K562 (cell line): Measurements from ENCODE around the gene SLC43A1. TPM values are rescaled to one million over a fixed set of nuclear protein-coding genes. Genes with fewer than 3 reads are reported as not detected.
A peak's percentile ranks its signal among the peaks of the same experiment; 100 is the strongest.

Experiments
- ID3 ChIP-seq, 2 experiments: fragments of 250-450 bp in 1 of 2; fragments of 450-650 bp in 1 of 2; sonication (Bioruptor Pico) in 1 of 2; IDR thresholded peaks; 2 replicates each; pipeline versions ENCODE4 v1.6.1 to v1.8.0; 2016 to 2021; ENCODE audit warnings: mild to moderate bottlenecking in 2 of 2, moderate library complexity in 2 of 2, missing compliant biosample characterization in 1 of 2, missing genetic modification characterization in 1 of 2
- MYC ChIP-seq, 2 experiments: fragments of 250-450 bp in 1 of 2; sonication (Bioruptor Pico) in 1 of 2; IDR thresholded peaks; 2 replicates each; pipeline versions ENCODE4 v1.5.1 to v1.6.1; 2012 to 2021; ENCODE audit warnings: low read depth in 2 of 2, borderline replicate concordance in 1 of 2, improper control_type of control experiment in 1 of 2, low read length in 1 of 2, mild to moderate bottlenecking in 1 of 2, moderate library complexity in 1 of 2
- PCBP1 ChIP-seq: fragments of 200-400 bp; formaldehyde crosslinking; IDR thresholded peaks from 2 replicates; pipeline ENCODE4 v1.6.1; 2018; ENCODE audit warnings: mild to moderate bottlenecking, low read depth, low read length; ENCODE audit not compliant: poor library complexity, severe bottlenecking
- RCOR1 ChIP-seq, 2 experiments: IDR thresholded peaks; 2 replicates each; pipeline ENCODE4 v1.6.1; 2012; ENCODE audit warnings: low read depth in 2 of 2, low read length in 2 of 2, borderline replicate concordance in 1 of 2, improper control_type of control experiment in 1 of 2
- ZNF175 ChIP-seq: fragments of 200-800 bp; sonication (Bioruptor generic); IDR thresholded peaks from 2 replicates; pipeline ENCODE4 v1.6.1; 2016; ENCODE audit warnings: low read depth, mild to moderate bottlenecking, missing genetic modification characterization, missing compliant biosample characterization
- ZNF592 ChIP-seq: fragments of 450-650 bp; IDR thresholded peaks from 2 replicates; pipeline ENCODE4 v1.6.1; 2017; ENCODE audit warnings: antibody characterized with exemption, mild to moderate bottlenecking
- ZNF668 ChIP-seq: fragments of 250-450 bp; sonication (Bioruptor Pico); IDR thresholded peaks from 2 replicates; pipeline ENCODE4 v1.8.0; 2022; ENCODE audit warnings: mild to moderate bottlenecking, inconsistent platforms
- polyA plus RNA-seq, 8 experiments: library from polyadenylated mRNA; depleted of rRNA in 4 of 8; stranded (reverse) in 5 of 8; unstranded in 3 of 8; fragments of >200 nt; fragmentation: Nextera tagmentation in 2 of 8; fragmentation: Illumina TruSeq in 1 of 8; extraction: Ambion mirVana in 2 of 8; extraction: Trizol in 1 of 8; gene quantifications; 2 replicates each; pipeline versions ENCODE4 v1.2.1 to v1.2.3, GENCODE V29; 2011 to 2014; ENCODE audit warnings: inconsistent platforms in 1 of 8, missing spikeins in 1 of 8
- total RNA-seq, 7 experiments: library from RNA; depleted of rRNA in 6 of 7; stranded (reverse); fragments of >200 nt in 6 of 7; fragmentation: Illumina TruSeq in 2 of 7; extraction: Trizol in 2 of 7; gene quantifications; 2 replicates each; pipeline versions ENCODE4 v1.2.1 to v1.2.3, GENCODE V29; 2011 to 2021; ENCODE audit warnings: low replicate concordance in 1 of 7
- TF ChIP-seq, protein P1 (sequence below): sonication (generic); formaldehyde crosslinking; IDR thresholded peaks from 2 replicates; pipeline ENCODE4 v1.8.0; 2022; ENCODE audit warnings: missing genetic modification reagents, mild to moderate bottlenecking, moderate library complexity, borderline replicate concordance

SLC43A1 gene
- total and polyA plus RNA-seq, 9 of the 15 experiments (the other 6 are each of a cell fraction or from before 2014, with no cell fraction given), result 2.6 to 41.8 (median 24.6) TPM

DNA sequence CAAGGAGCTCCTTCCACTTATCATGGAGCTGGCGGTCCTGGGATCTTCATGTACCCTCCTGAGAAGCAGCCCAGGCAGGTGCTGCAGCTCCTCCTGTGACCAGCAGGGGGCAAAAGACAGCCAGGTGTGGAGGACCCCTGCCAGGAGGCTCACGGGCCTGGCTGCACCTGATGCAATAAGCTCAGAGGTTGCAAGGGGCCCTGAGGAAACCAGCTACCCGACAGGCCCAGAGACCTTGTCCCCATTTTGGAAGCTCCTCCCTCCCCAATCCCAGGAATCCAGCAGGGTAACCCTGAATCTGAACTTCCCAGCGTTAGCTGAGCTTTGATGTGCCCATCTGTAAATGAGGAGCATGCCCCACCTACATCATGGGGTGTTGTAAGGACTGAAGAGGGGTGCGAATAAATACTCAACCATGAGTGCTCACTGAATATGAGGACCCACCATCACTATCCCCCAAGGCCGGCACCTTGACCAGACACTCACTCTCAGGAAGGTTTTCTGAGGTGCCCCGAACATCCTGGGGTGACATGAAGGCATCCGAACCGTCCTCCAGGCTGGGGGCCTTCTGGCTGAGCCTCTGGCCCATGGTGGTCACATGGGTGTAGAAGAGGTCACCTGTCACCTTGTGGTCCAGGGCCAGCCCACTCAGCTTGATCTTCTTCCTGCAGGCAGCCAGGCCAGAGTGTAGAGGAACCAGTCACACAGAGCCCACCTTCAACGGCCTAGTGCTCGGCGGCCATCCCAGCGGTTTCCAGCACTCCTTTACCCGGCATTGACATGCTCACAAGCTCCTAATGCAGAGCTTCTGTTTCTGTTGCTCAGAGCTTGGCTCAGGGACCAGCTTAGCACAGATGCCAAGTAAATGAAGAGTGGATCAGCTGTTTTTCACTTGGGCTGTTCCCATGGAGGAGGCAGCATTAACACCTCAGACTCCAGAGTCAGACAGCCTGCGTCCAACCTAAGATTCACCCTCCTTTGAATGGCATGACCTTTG, 21.7 kb downstream of the SLC43A1 start (continued):
- TF ChIP-seq, protein P1, sequence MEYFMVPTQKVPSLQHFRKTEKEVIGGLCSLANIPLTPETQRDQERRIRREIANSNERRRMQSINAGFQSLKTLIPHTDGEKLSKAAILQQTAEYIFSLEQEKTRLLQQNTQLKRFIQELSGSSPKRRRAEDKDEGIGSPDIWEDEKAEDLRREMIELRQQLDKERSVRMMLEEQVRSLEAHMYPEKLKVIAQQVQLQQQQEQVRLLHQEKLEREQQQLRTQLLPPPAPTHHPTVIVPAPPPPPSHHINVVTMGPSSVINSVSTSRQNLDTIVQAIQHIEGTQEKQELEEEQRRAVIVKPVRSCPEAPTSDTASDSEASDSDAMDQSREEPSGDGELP (CRISPR knock-in tag), result peak; percentile 69; the same call in 1 of the 2 replicates
- TF ChIP-seq RCOR1 (IDR thresholded peaks at IDR 0.05; ENCODE audit: borderline replicate concordance in 1 of 2, low read depth in 2 of 2, low read length in 2 of 2) (0 out of 4 replicates have a peak, but pooled peaks of 1 of the 2 experiments have one; percentile 51), ZNF668 (CRISPR knock-in tag) (peak; percentile 87), ZNF592 (peak; percentile 96), ID3 (CRISPR knock-in tag; IDR thresholded peaks at IDR 0.05) (no peak), ID3 (tag; IDR thresholded peaks at IDR 0.05) (peak; percentile 91), PCBP1 (no peak), MYC (IDR thresholded peaks at IDR 0.05; ENCODE audit: low read depth, low read length) (peak; percentile 98), MYC (CRISPR knock-in tag; IDR thresholded peaks at IDR 0.05; ENCODE audit: borderline replicate concordance, low read depth) (no peak), ZNF175 (CRISPR knock-in tag) (0 out of 2 replicates have a peak, but pooled peaks have one; percentile 24)
